ENCODE results near the gene PLEKHA6.

Gene PLEKHA6

GRCh38 chr1:204354579-204354978 is 5.2 kb downstream of the PLEKHA6 start:
- DNase-seq: no peak

GRCh38 chr1:204353213-204353910 is 6.4 kb downstream of the PLEKHA6 start:
- no peak for DNase-seq

GRCh38 chr1:204350857-204351573 is 8.7 kb downstream of the PLEKHA6 start:
- no peak for DNase-seq

- DNase-seq: no peak
These were observed 9.4 kb downstream of the PLEKHA6 start for GRCh38 chr1:204350312-204350711.

GRCh38 chr1:204349602-204350001 is 10.1 kb downstream of the PLEKHA6 start:
- no peak for DNase-seq

GRCh38 chr1:204348722-204349121 is 11.0 kb downstream of the PLEKHA6 start:
- no peak for DNase-seq

- no peak for DNase-seq
These were observed 11.5 kb downstream of the PLEKHA6 start for GRCh38 chr1:204348242-204348641.

- no peak for DNase-seq
These were observed 13.6 kb downstream of the PLEKHA6 start for GRCh38 chr1:204345941-204346645.

GRCh38 chr1:204345438-204345841 is 14.3 kb downstream of the PLEKHA6 start:
- no peak for DNase-seq

GRCh38 chr1:204344665-204345355 is 14.9 kb downstream of the PLEKHA6 start:
- DNase-seq: no peak

- DNase-seq: no peak
These were observed 15.9 kb downstream of the PLEKHA6 start for GRCh38 chr1:204343802-204344201.

GRCh38 chr1:204343247-204343646 is 16.5 kb downstream of the PLEKHA6 start:
- no peak for DNase-seq

GRCh38 chr1:204342310-204342709 is 17.4 kb downstream of the PLEKHA6 start:
- no peak for DNase-seq

GRCh38 chr1:204341380-204341779 is 18.3 kb downstream of the PLEKHA6 start:
- DNase-seq: no peak

- DNase-seq: no peak
These were observed 19.4 kb downstream of the PLEKHA6 start for GRCh38 chr1:204340081-204340889.

GRCh38 chr1:204339541-204339940 is 20.2 kb downstream of the PLEKHA6 start:
- no peak for DNase-seq

- no peak for DNase-seq
These were observed 20.7 kb downstream of the PLEKHA6 start for GRCh38 chr1:204338997-204339396.

GRCh38 chr1:204338360-204338759 is 21.4 kb downstream of the PLEKHA6 start:
- no peak for DNase-seq

- DNase-seq: no peak
These were observed 22.1 kb downstream of the PLEKHA6 start for GRCh38 chr1:204337583-204337982.

- no peak for DNase-seq
These were observed 22.7 kb downstream of the PLEKHA6 start for GRCh38 chr1:204337036-204337429.

- no peak for DNase-seq
These were observed 23.2 kb downstream of the PLEKHA6 start for GRCh38 chr1:204336421-204337035.

GRCh38 chr1:204335533-204335932 is 24.2 kb downstream of the PLEKHA6 start:
- no peak for DNase-seq
